Aorta (tissue), 5 donors: Measurements from ENCODE around the gene MRPL22. TPM values are rescaled to one million over a fixed set of nuclear protein-coding genes. Genes with fewer than 3 reads are reported as not detected.

ENCODE experiments used
- ATAC-seq: fragments of 200-7000 bp; cut with Tn5 transposase; one replicate; pipeline ENCODE4 v1.9.1; 2022; ENCODE audit warnings: moderate library complexity; ENCODE audit not compliant: low FRiP score
- DNase-seq, 2 donors: peaks; one replicate each; pipeline ENCODE4 v3.0.0-alpha.2; 2020
- H3K27ac ChIP-seq, 2 donors: one replicate each; pipeline ENCODE4 v1.5.1; 2013; ENCODE audit warnings: low read length in 2 of 2, mild to moderate bottlenecking in 2 of 2, moderate library complexity in 2 of 2, control low read depth in 1 of 2, inconsistent platforms in 1 of 2, low read depth in 1 of 2
- H3K27me3 ChIP-seq, 2 donors: one replicate each; pipeline ENCODE4 v1.6.1; 2013; ENCODE audit warnings: control low read depth in 1 of 2, low read length in 1 of 2, mild to moderate bottlenecking in 1 of 2, moderate library complexity in 1 of 2; ENCODE audit not compliant: insufficient read depth in 2 of 2, control insufficient read depth in 1 of 2
- H3K36me3 ChIP-seq, 2 donors: one replicate each; pipeline ENCODE4 v1.6.1; 2013; ENCODE audit warnings: control low read depth in 1 of 2, low read length in 1 of 2, mild to moderate bottlenecking in 1 of 2; ENCODE audit not compliant: insufficient read depth in 2 of 2, control insufficient read depth in 1 of 2
- H3K4me1 ChIP-seq, 2 donors: one replicate each; pipeline ENCODE4 v1.6.1; 2013; ENCODE audit warnings: low read length in 2 of 2, control low read depth in 1 of 2, mild to moderate bottlenecking in 1 of 2, moderate library complexity in 1 of 2; ENCODE audit not compliant: insufficient read depth in 2 of 2, control insufficient read depth in 1 of 2
- H3K4me3 ChIP-seq, 2 donors: one replicate each; pipeline ENCODE4 v1.5.1; 2013; ENCODE audit warnings: low read length in 2 of 2, control low read depth in 1 of 2, mild to moderate bottlenecking in 1 of 2
- H3K9me3 ChIP-seq: one replicate; pipeline ENCODE4 v1.6.1; 2013; ENCODE audit warnings: mild to moderate bottlenecking, low read length; ENCODE audit not compliant: control insufficient read depth
- WGBS, 2 donors: extraction: QIAGEN DNeasy Blood & Tissue Kit; methylation state at CpG; one replicate each; pipeline ENCODE4 v1.1.7; 2013; 5-methylcytosine and 5-hydroxymethylcytosine counted together
- intact Hi-C, 2 donors: fragments of 100-400 bp; cut with DNase I; formaldehyde crosslinking; loops; one replicate each; pipeline versions ENCODE4 v1.14.2 to v1.15.0; 2022
- polyA plus RNA-seq, 2 donors: library from polyadenylated mRNA; stranded (reverse); fragments of 200-250 nt; gene quantifications; one replicate each; pipeline ENCODE4 v1.2.3, GENCODE V29; 2013
- total RNA-seq, 2 donors: library from RNA; stranded (reverse); fragmentation: NEBNext Ultra II Directional; extraction: Animal tissue kit (Norgen Biotek cat#: 25700); gene quantifications; one replicate each; pipeline ENCODE4 v1.2.1, GENCODE V29; 2021
- donor health status: healthy with polysubstance abuse.
- donor health status: Bipolar disorder and iron deficiency.
- donor health status: DM: no; HTN: no; CAD: no.
- donor health status: DM: no; HTN: no; CAD: no.
- donor health status: DM: yes; HTN: yes; CAD: no.

MRPL22 gene
- total and polyA plus RNA-seq, 4 donors, result 27.8 to 34.9 (median 31.4) TPM

GRCh38 chr5:155015239-155015638 is 74.4 kb downstream of the MRPL22 start:
- Histone ChIP-seq H3K27me3 (peaks cover 0 to 1% of the 10 kb centered on the region in 2 donors), H3K4me3 (no peak overlapping the region), H3K36me3 (no peaks in the 10 kb centered on the region), H3K9me3 (peaks cover 4% of the 10 kb centered on the region), H3K4me1 (peaks cover 0 to 1% of the 10 kb centered on the region in 2 donors), H3K27ac (no peak overlapping the region)
- intact Hi-C loops, result no loop called here
- no peak for DNase-seq
- WGBS, 2 donors, result 74 to 76% methylated on average over 6 of the region's 6 CpGs
- ATAC-seq, result no peak

GRCh38 chr5:155017610-155018009 is 76.7 kb downstream of the MRPL22 start:
- no peak overlapping the region for H3K4me3 ChIP-seq
- no peaks in the 10 kb centered on the region for H3K36me3 ChIP-seq
- H3K27ac ChIP-seq, result no peak overlapping the region
- intact Hi-C loops, result no loop called here
- ATAC-seq (no peak), DNase-seq (no peak)
- H3K4me1 ChIP-seq, result no peaks in the 10 kb centered on the region
- peaks cover 0 to 1% of the 10 kb centered on the region in 2 donors for H3K27me3 ChIP-seq
- 66 to 72% methylated on average over 2 of the region's 2 CpGs for WGBS, 2 donors
- H3K9me3 ChIP-seq, result peaks cover 4% of the 10 kb centered on the region

Other genes starting within 250 kb of the MRPL22 start
- 100 to 1,000 TPM; 126 to 142 TPM for gene LARP1, start 185.7 kb upstream of the MRPL22 start, total RNA-seq
- 10 to 100 TPM; 15.4 to 22.8 TPM for gene LARP1, start 185.7 kb upstream of the MRPL22 start, polyA plus RNA-seq
- 10 to 100 TPM; 20.0 to 36.3 TPM for gene FAXDC2, start 90.5 kb upstream of the MRPL22 start, total RNA-seq
- 10 to 100 TPM; 14.0 to 46.8 TPM for gene FAXDC2, start 90.5 kb upstream of the MRPL22 start, polyA plus RNA-seq
- gene CNOT8, start 82.4 kb upstream of the MRPL22 start, total RNA-seq, result 10 to 100 TPM; 43.9 to 47.9 TPM
- gene CNOT8, start 82.4 kb upstream of the MRPL22 start, polyA plus RNA-seq, result 10 to 100 TPM; 39.7 to 48.6 TPM
- gene GEMIN5, start 2.9 kb upstream of the MRPL22 start, total RNA-seq, result 10 to 100 TPM; 12.0 to 12.8 TPM
- 1 to 10 TPM; 2.0 to 3.0 TPM for gene GEMIN5, start 2.9 kb upstream of the MRPL22 start, polyA plus RNA-seq
- under 1 TPM; 0.06 to 0.09 TPM for gene KIF4B, start 72.7 kb downstream of the MRPL22 start, total RNA-seq
- gene KIF4B, start 72.7 kb downstream of the MRPL22 start, polyA plus RNA-seq, result not detected